HG02981 (cell line): Measurements from ENCODE around the gene EML4.
"Not testable (repeated sequence)": the region's sequence is repeated elsewhere in the genome, so short reads cannot be mapped to it uniquely, and the experiment has no call there.

Source experiments
- ATAC-seq: cut with Tn5 transposase; IDR thresholded peaks from one replicate; pipeline ENCODE4 v1.9.1; 2021; ENCODE audit warnings: mild to moderate bottlenecking, moderate library complexity; ENCODE audit not compliant: unreplicated experiment

EML4 gene

GRCh38 chr2:42170619-42171395, 1.7 kb downstream of the EML4 start:
- ATAC-seq: no peak

GRCh38 chr2:42171396-42171980, 2.3 kb downstream of the EML4 start:
- ATAC-seq: no peak

- ATAC-seq: no peak
Measured at GRCh38 chr2:42172020-42172419, 2.9 kb downstream of the EML4 start.

GRCh38 chr2:42172566-42172965, 3.4 kb downstream of the EML4 start:
- no peak for ATAC-seq

- ATAC-seq: not testable (repeated sequence)
Measured at GRCh38 chr2:42173467-42173866, 4.3 kb downstream of the EML4 start.

GRCh38 chr2:42176992-42177738, 8.0 kb downstream of the EML4 start:
- ATAC-seq: no peak

- no peak for ATAC-seq
Measured at GRCh38 chr2:42178335-42178734, 9.2 kb downstream of the EML4 start.

- ATAC-seq: no peak
Measured at GRCh38 chr2:42180300-42180699, 11.1 kb downstream of the EML4 start.

GRCh38 chr2:42182654-42183308, 13.6 kb downstream of the EML4 start:
- ATAC-seq: no peak

GRCh38 chr2:42183775-42184174, 14.6 kb downstream of the EML4 start:
- no peak for ATAC-seq

- ATAC-seq: no peak
Measured at GRCh38 chr2:42184346-42184745, 15.2 kb downstream of the EML4 start.

- no peak for ATAC-seq
Measured at GRCh38 chr2:42185220-42185921, 16.2 kb downstream of the EML4 start.

- ATAC-seq: no peak
Measured at GRCh38 chr2:42186366-42186765, 17.2 kb downstream of the EML4 start.

- ATAC-seq: no peak
Measured at GRCh38 chr2:42186945-42187632, 17.9 kb downstream of the EML4 start.

GRCh38 chr2:42187886-42188285, 18.7 kb downstream of the EML4 start:
- ATAC-seq: no peak

GRCh38 chr2:42189235-42189566, 20.0 kb downstream of the EML4 start:
- no peak for ATAC-seq

- ATAC-seq: no peak
Measured at GRCh38 chr2:42190191-42190590, 21.0 kb downstream of the EML4 start.

GRCh38 chr2:42191285-42192009, 22.3 kb downstream of the EML4 start:
- no peak for ATAC-seq

GRCh38 chr2:42192010-42192373, 22.8 kb downstream of the EML4 start:
- no peak for ATAC-seq
